ENCODE data around the gene NPBWR2.

DNA sequence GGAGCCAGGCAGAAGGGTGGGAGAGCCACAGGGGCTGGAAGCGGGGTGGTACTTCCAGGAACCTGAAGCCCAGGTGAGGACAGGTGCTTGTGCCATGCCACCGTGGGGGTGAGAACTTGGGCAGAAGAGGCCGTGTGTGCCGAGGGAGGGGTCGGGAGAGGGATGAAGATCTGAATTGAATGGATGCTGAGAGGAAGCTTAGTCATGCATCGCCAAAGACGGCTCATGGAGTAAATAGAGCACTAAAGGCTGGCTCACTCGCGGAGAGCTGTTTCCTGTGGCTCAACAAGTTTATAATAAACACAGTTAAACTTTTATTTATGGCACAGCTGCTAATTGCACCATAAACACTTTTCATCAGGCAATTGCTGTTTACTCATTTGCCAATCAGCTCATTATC, 35.2 kb upstream of the NPBWR2 start:
- TF ChIP-seq, protein P1, sequence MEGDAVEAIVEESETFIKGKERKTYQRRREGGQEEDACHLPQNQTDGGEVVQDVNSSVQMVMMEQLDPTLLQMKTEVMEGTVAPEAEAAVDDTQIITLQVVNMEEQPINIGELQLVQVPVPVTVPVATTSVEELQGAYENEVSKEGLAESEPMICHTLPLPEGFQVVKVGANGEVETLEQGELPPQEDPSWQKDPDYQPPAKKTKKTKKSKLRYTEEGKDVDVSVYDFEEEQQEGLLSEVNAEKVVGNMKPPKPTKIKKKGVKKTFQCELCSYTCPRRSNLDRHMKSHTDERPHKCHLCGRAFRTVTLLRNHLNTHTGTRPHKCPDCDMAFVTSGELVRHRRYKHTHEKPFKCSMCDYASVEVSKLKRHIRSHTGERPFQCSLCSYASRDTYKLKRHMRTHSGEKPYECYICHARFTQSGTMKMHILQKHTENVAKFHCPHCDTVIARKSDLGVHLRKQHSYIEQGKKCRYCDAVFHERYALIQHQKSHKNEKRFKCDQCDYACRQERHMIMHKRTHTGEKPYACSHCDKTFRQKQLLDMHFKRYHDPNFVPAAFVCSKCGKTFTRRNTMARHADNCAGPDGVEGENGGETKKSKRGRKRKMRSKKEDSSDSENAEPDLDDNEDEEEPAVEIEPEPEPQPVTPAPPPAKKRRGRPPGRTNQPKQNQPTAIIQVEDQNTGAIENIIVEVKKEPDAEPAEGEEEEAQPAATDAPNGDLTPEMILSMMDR (IDR thresholded peaks at IDR 0.05; ENCODE audit: insufficient read depth, low read depth, low read length) = no peak
- no peak for TF ChIP-seq EZH2 (IDR thresholded peaks at IDR 0.05; ENCODE audit: insufficient read depth, low read length)

All from astrocyte (in vitro differentiated cells and primary cell).